ENCODE data around the gene HOXD10. TPM values are rescaled to one million over a fixed set of nuclear protein-coding genes. Genes with fewer than 3 reads are reported as not detected.

Gene HOXD10
- total and polyA plus RNA-seq, 7 donors, result 0.03 to 0.04 TPM; not detected in 5

DNA sequence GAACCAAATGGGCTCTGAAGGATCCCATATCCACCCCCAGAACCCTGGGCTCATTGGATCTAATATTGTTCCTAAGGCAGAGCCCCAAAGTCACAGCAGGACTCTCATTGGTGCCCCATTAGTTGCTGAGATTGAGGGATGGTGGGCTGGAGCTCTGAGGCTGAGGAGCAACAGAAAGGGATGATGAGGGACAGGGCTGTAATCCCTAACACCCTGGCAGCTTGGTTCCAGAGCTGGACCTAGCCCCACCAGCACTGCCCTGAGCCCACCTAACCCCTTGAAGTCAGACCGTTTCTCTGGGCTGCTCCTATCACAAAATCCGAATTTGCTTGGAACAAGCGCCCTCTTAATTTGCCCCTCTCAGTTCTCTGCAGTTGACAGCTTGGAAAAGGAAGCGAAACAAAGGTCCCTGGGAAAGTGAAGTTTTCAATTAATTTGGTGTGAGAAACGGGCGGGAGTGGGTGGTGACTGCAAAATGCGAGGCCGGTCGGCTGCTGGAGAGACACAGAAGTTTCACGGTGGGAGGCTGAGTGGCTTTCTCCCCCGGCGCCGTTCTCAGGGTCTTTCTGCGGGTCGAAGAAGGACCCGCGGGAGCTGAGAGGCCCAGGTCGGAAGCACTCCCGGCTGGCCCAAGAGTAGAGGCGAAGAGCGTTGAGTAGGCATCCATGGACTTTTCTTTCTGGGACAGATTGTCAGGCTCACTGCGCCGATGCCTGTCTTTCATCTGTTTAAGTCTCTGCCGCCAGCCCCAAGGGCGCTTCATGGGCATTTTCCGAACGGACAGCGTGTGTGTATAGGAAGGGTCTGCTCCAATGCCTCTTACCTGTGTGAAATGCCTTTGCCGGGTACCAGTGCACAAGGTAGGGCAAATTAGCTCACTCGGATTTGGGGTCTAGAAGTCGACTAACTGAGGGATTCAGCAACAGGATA is 25.0 kb upstream of the HOXD10 start:
- TF ChIP-seq, protein P1, sequence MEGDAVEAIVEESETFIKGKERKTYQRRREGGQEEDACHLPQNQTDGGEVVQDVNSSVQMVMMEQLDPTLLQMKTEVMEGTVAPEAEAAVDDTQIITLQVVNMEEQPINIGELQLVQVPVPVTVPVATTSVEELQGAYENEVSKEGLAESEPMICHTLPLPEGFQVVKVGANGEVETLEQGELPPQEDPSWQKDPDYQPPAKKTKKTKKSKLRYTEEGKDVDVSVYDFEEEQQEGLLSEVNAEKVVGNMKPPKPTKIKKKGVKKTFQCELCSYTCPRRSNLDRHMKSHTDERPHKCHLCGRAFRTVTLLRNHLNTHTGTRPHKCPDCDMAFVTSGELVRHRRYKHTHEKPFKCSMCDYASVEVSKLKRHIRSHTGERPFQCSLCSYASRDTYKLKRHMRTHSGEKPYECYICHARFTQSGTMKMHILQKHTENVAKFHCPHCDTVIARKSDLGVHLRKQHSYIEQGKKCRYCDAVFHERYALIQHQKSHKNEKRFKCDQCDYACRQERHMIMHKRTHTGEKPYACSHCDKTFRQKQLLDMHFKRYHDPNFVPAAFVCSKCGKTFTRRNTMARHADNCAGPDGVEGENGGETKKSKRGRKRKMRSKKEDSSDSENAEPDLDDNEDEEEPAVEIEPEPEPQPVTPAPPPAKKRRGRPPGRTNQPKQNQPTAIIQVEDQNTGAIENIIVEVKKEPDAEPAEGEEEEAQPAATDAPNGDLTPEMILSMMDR (IDR thresholded peaks at IDR 0.05), result no peak
- intact Hi-C loops (cut with DNase I), result loop anchor here in 1 of 2 donors (10.0 kb wide), 1 partner anchor 837 kb away; no protein-coding TSS in a partner anchor
- no peak for ATAC-seq
- 15 to 26% (median 21%) methylated on average over 31 of the region's 31 CpGs for WGBS, 3 donors
- Histone ChIP-seq H3K9me3 (no peaks in the 10 kb centered on the region), H3K27me3 (ENCODE audit: insufficient read depth in 3 of 3, low read length in 2 of 3) (peaks cover 7 to 100% (median 51%) of the 10 kb centered on the region in 3 donors), H3K4me1 (peaks cover 9% of the 10 kb centered on the region), H3K36me3 (ENCODE audit: insufficient read depth in 1 of 2, low read depth in 1 of 2) (no peaks in the 10 kb centered on the region), H3K27ac (no peak overlapping the region), H3K4me3 (no peak overlapping the region)
- no peak for DNase-seq

DNA sequence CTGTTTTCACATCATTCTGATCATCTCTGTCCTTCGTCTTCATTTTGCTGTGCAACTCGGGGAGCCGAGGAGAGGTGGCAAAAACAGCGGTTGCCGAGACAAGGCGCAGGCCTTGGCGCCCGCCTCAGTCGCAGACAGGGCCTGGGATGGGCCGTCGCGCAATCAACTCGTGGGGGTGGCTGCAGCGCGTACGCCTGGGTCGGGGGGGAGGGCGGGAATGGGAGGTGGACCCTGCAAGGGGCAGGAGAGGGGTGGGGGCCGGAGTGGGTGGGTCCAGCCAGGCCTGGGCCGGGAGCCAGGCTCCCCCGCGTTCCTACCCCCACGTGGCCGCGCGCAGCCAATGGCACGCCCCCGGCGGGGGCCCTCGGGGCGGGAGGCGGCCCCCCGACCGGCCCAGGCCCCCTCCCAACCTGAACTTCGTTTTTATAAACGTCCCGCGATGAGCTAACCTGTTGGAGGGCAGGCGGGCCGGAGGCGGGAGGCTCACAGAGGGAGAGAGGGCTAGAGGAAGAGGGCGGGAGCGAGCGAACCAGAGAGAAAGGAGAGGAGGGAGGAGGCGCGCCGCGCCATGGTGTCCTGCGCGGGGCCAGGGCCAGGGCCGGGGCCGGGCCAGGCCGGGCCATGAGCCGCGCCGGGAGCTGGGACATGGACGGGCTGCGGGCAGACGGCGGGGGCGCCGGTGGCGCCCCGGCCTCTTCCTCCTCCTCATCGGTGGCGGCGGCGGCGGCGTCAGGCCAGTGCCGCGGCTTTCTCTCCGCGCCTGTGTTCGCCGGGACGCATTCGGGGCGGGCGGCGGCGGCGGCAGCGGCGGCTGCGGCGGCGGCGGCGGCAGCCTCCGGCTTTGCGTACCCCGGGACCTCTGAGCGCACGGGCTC is 24.1 kb upstream of the HOXD10 start, which contains the start of gene HOXD13:
Gene HOXD13 (plus strand): TSS at position 452 of the 875 bp plus-strand sequence. CDS start 170 bp downstream, at position 622.
- Histone ChIP-seq H3K9me3 (no peaks in the 10 kb centered on the region), H3K36me3 (ENCODE audit: insufficient read depth in 1 of 2, low read depth in 1 of 2) (no peaks in the 10 kb centered on the region), H3K27me3 (ENCODE audit: insufficient read depth in 3 of 3, low read length in 2 of 3) (peaks cover 7 to 100% (median 58%) of the 10 kb centered on the region in 3 donors), H3K4me3 (peak within 1 kb of the TSS; percentile 51), H3K27ac (no peak within 1 kb of the TSS), H3K4me1 (peaks cover 17% of the 10 kb centered on the region)
- 4 to 7% (median 4%) methylated on average over 43 to 93 of the region's 95 CpGs for WGBS, 3 donors
- ATAC-seq (peak in 1 of 4 donors; percentile 17), DNase-seq (no peak)
- TF ChIP-seq, protein P1 (IDR thresholded peaks at IDR 0.05), result no peak
- intact Hi-C loops (cut with DNase I), result loop anchor here in 1 of 2 donors (10.0 kb wide), 1 partner anchor 838 kb away; no protein-coding TSS in a partner anchor

DNA sequence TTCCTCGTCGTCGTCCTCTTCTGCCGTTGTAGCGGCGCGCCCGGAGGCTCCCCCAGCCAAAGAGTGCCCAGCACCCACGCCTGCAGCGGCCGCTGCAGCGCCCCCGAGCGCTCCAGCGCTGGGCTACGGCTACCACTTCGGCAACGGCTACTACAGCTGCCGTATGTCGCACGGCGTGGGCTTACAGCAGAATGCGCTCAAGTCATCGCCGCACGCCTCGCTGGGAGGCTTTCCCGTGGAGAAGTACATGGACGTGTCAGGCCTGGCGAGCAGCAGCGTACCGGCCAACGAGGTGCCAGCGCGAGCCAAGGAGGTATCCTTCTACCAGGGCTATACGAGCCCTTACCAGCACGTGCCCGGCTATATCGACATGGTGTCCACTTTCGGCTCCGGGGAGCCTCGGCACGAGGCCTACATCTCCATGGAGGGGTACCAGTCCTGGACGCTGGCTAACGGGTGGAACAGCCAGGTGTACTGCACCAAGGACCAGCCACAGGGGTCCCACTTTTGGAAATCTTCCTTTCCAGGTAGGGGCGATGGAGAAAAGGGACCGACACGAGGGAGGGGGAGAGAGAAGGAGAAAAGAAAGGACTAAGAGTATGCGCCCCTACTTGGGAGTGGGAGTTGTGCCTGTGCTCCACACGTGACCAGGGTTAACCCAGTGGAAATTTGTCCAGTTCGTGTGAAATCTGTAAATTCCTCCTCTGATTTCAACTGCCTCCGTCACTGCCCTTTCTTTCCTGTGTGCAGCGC is 23.3 kb upstream of the HOXD10 start:
- no peak overlapping the region for H3K27ac ChIP-seq
- intact Hi-C loops (cut with DNase I), result loop anchor here in 1 of 2 donors (10.0 kb wide), 1 partner anchor 839 kb away; no protein-coding TSS in a partner anchor
- WGBS, 3 donors, result 4 to 5% (median 4%) methylated on average over 45 to 53 of the region's 53 CpGs

More for the DNA sequence above, 23.3 kb upstream of the HOXD10 start:
- peaks cover 23% of the 10 kb centered on the region for H3K4me1 ChIP-seq
- no peak for ATAC-seq
- peak overlapping the region; percentile 51 for H3K4me3 ChIP-seq
- TF ChIP-seq, protein P1 (IDR thresholded peaks at IDR 0.05), result no peak
- DNase-seq, result no peak
- peaks cover 7 to 100% (median 63%) of the 10 kb centered on the region in 3 donors for H3K27me3 ChIP-seq (ENCODE audit: insufficient read depth in 3 of 3, low read length in 2 of 3)
- no peaks in the 10 kb centered on the region for H3K9me3 ChIP-seq
- no peaks in the 10 kb centered on the region for H3K36me3 ChIP-seq (ENCODE audit: insufficient read depth in 1 of 2, low read depth in 1 of 2)

All from psoas muscle (tissue), 8 donors.